GM23338 (cell line): ENCODE results near the gene WDR33. TPM values are rescaled to one million over a fixed set of nuclear protein-coding genes. Genes with fewer than 3 reads are reported as not detected.

Experiments used
- ATAC-seq: fragments of 200-7000 bp; cut with Tn5 transposase; 3 replicates; pipeline ENCODE4 v1.9.1; 2020
- DNase-seq: peaks from one replicate; pipeline ENCODE4 v3.0.0-alpha.2; 2015; ENCODE audit warnings: low spot score
- H2AFZ ChIP-seq: fragments of 200-600 bp; sonication (generic); 2 replicates; pipeline ENCODE4 v1.8.0; 2016; ENCODE audit warnings: antibody characterized with exemption, mild to moderate bottlenecking, moderate library complexity
- H3F3A ChIP-seq: fragments of 200-600 bp; sonication (generic); replicated peaks from 2 replicates; pipeline ENCODE4 v1.8.0; 2017; ENCODE audit warnings: antibody characterized with exemption, mixed run types, low read depth
- H3K27ac ChIP-seq: fragments of 200-600 bp; sonication (generic); 2 replicates; pipeline ENCODE4 v1.6.1; 2016; ENCODE audit warnings: low read depth
- H3K27me3 ChIP-seq: fragments of 200-600 bp; sonication (generic); 2 replicates; pipeline ENCODE4 v1.8.0; 2016; ENCODE audit warnings: mild to moderate bottlenecking, mixed run types, moderate library complexity; ENCODE audit not compliant: insufficient read depth
- H3K36me3 ChIP-seq: fragments of 200-600 bp; sonication (generic); 2 replicates; pipeline ENCODE4 v1.8.0; 2016; ENCODE audit warnings: mild to moderate bottlenecking; ENCODE audit not compliant: insufficient read depth
- H3K4me1 ChIP-seq: fragments of 200-600 bp; sonication (generic); 2 replicates; pipeline ENCODE4 v1.8.0; 2016; ENCODE audit warnings: mild to moderate bottlenecking, moderate library complexity; ENCODE audit not compliant: insufficient read depth
- H3K4me2 ChIP-seq: fragments of 200-600 bp; sonication (generic); 2 replicates; pipeline ENCODE4 v1.7.1; 2017; ENCODE audit warnings: mixed run types
- H3K4me3 ChIP-seq: fragments of 200-600 bp; sonication (generic); 2 replicates; pipeline ENCODE4 v1.6.1; 2016; ENCODE audit warnings: mixed run types
- H3K79me2 ChIP-seq: fragments of 200-600 bp; sonication (generic); replicated peaks from 2 replicates; pipeline ENCODE4 v1.8.0; 2017; ENCODE audit warnings: mild to moderate bottlenecking; ENCODE audit not compliant: insufficient read depth
- H3K9me2 ChIP-seq: fragments of 200-600 bp; sonication (generic); 2 replicates; pipeline ENCODE4 v1.8.0; 2017; ENCODE audit not compliant: insufficient read depth
- H4K20me1 ChIP-seq: fragments of 200-600 bp; sonication (generic); replicated peaks from 2 replicates; pipeline ENCODE4 v1.8.0; 2017; ENCODE audit warnings: mild to moderate bottlenecking; ENCODE audit not compliant: insufficient read depth
- H3K27ac Mint-ChIP-seq: 2 replicates; pipeline ENCODE4 v1.8.0; 2020; ENCODE audit warnings: inconsistent platforms, mild to moderate bottlenecking, moderate library complexity, mixed read lengths
- H3K27me3 Mint-ChIP-seq: 3 replicates; pipeline ENCODE4 v1.8.0; 2022; ENCODE audit warnings: low read depth, mild to moderate bottlenecking, moderate library complexity, mixed read lengths, inconsistent platforms; ENCODE audit not compliant: insufficient read depth, poor library complexity
- H3K36me3 Mint-ChIP-seq: 3 replicates; pipeline ENCODE4 v1.8.0; 2021; ENCODE audit warnings: low read depth, mild to moderate bottlenecking, inconsistent platforms, moderate library complexity, mixed read lengths
- H3K4me1 Mint-ChIP-seq: 3 replicates; pipeline ENCODE4 v1.8.0; 2020; ENCODE audit warnings: mild to moderate bottlenecking, inconsistent platforms, mixed read lengths
- H3K4me3 Mint-ChIP-seq: 3 replicates; pipeline ENCODE4 v1.8.0; 2021; ENCODE audit warnings: moderate library complexity, mild to moderate bottlenecking, inconsistent platforms, mixed read lengths
- H3K9me3 Mint-ChIP-seq: 3 replicates; pipeline ENCODE4 v1.8.0; 2020; ENCODE audit warnings: moderate library complexity, mild to moderate bottlenecking, inconsistent platforms, mixed read lengths
- CREB1 ChIP-seq: fragments of 250-450 bp; sonication (Bioruptor Pico); IDR thresholded peaks from 2 replicates; pipeline ENCODE4 v1.5.0; 2020; ENCODE audit warnings: low read depth, mild to moderate bottlenecking, moderate library complexity
- CTCF ChIP-seq, 2 experiments: fragments of 200-600 bp in 1 of 2; sonication (generic) in 1 of 2; conservative IDR thresholded peaks; 2 replicates each; pipeline versions ENCODE4 v1.5.1 to v1.6.1; 2016 to 2017; ENCODE audit warnings: antibody characterized with exemption in 2 of 2, low read depth in 2 of 2, mild to moderate bottlenecking in 2 of 2, moderate library complexity in 1 of 2
- ETS1 ChIP-seq: IDR thresholded peaks from 2 replicates; pipeline ENCODE4 v1.6.1; 2016; ENCODE audit warnings: antibody characterized with exemption
- EZH2 ChIP-seq: fragments of 200-600 bp; sonication (generic); IDR thresholded peaks from one replicate; pipeline ENCODE4 v1.8.0; 2017; ENCODE audit warnings: antibody characterized with exemption, mild to moderate bottlenecking, low read depth; ENCODE audit not compliant: unreplicated experiment
- EZH2phosphoT487 ChIP-seq: fragments of 200-600 bp; sonication (generic); IDR thresholded peaks from one replicate; pipeline ENCODE4 v1.8.1; 2018; ENCODE audit warnings: antibody characterized with exemption; ENCODE audit not compliant: unreplicated experiment
- JUNB ChIP-seq: IDR thresholded peaks from one replicate; pipeline ENCODE4 v1.6.1; 2016; ENCODE audit warnings: antibody characterized with exemption; ENCODE audit not compliant: unreplicated experiment
- NANOG ChIP-seq: IDR thresholded peaks from 2 replicates; pipeline ENCODE4 v1.6.1; 2016; ENCODE audit warnings: antibody characterized with exemption, borderline replicate concordance
- POLR2AphosphoS5 ChIP-seq: IDR thresholded peaks from 2 replicates; pipeline ENCODE4 v1.6.1; 2016; ENCODE audit warnings: antibody characterized with exemption, low read depth
- REST ChIP-seq: IDR thresholded peaks from one replicate; pipeline ENCODE4 v1.6.1; 2018; ENCODE audit warnings: antibody characterized with exemption; ENCODE audit not compliant: unreplicated experiment
- STAT1 ChIP-seq: IDR thresholded peaks from one replicate; pipeline ENCODE4 v1.6.1; 2016; ENCODE audit warnings: antibody characterized with exemption; ENCODE audit not compliant: unreplicated experiment
- ZNF114 ChIP-seq: fragments of 250-450 bp; sonication (Bioruptor Pico); IDR thresholded peaks from 2 replicates; pipeline ENCODE4 v1.5.0; 2020; ENCODE audit warnings: mild to moderate bottlenecking, moderate library complexity
- ZNF331 ChIP-seq: fragments of 250-450 bp; sonication (Bioruptor Pico); IDR thresholded peaks from 2 replicates; pipeline ENCODE4 v1.5.0; 2020; ENCODE audit warnings: low read depth, mild to moderate bottlenecking, moderate library complexity
- ZNF462 ChIP-seq: fragments of 250-450 bp; sonication (Bioruptor Pico); IDR thresholded peaks from 2 replicates; pipeline ENCODE4 v1.5.0; 2020; ENCODE audit warnings: mild to moderate bottlenecking, moderate library complexity
- polyA plus RNA-seq: library from polyadenylated mRNA; unstranded; fragments of >200 nt; fragmentation: Nextera tagmentation; extraction: Ambion mirVana; gene quantifications from 2 replicates; pipeline ENCODE4 v1.2.1, GENCODE V29; 2016
- total RNA-seq: library from RNA; depleted of rRNA; stranded (reverse); fragments of >200 nt; shearing (Covaris generic); gene quantifications from 2 replicates; pipeline ENCODE4 v1.2.3, GENCODE V29; 2014

Gene WDR33
- total and polyA plus RNA-seq, 2 experiments from 2014 or later = 37.2 to 54.7 TPM

- Mint-ChIP-seq H3K27me3 (peaks cover 3% of the 10 kb centered on the region), H3K4me3 (no peak overlapping the region), H3K36me3 (peaks cover 47% of the 10 kb centered on the region), H3K27ac (no peak overlapping the region), H3K4me1 (peaks cover 7% of the 10 kb centered on the region), H3K9me3 (no peaks in the 10 kb centered on the region)
- DNase-seq = no peak
- Histone ChIP-seq H3K27ac (no peak overlapping the region), H2AFZ (no peak overlapping the region), H3K4me2 (no peak overlapping the region), H3K4me3 (no peak overlapping the region), H3K36me3 (peaks cover 57% of the 10 kb centered on the region), H3K27me3 (no peaks in the 10 kb centered on the region), H3F3A (no peaks in the 10 kb centered on the region), H4K20me1 (peaks cover 7% of the 10 kb centered on the region; the same call in 1 of the 2 replicates), H3K4me1 (no peaks in the 10 kb centered on the region), H3K79me2 (peaks cover 11% of the 10 kb centered on the region; the same call in 1 of the 2 replicates), H3K9me2 (no peaks in the 10 kb centered on the region)
- no peak for ATAC-seq
- TF ChIP-seq ZNF331 (CRISPR knock-in tag) (no peak), ZNF462 (CRISPR knock-in tag) (no peak), REST (no peak), NANOG (no peak), JUNB (no peak), EZH2 (no peak), CREB1 (CRISPR knock-in tag) (no peak), ETS1 (no peak), STAT1 (no peak), ZNF114 (CRISPR knock-in tag) (no peak), POLR2AphosphoS5 (no peak), CTCF (conservative IDR thresholded peaks at IDR 0.05; ENCODE audit: low read depth in 2 of 2) (no peak), EZH2phosphoT487 (no peak)
Measured at GRCh38 chr2:127718271-127718670, 92.7 kb downstream of the WDR33 start.
